HG02571 (cell line): ENCODE data around the gene PRKG1.
"Not testable (repeated sequence)": the region's sequence is repeated elsewhere in the genome, so short reads cannot be mapped to it uniquely, and the experiment has no call there.

ENCODE experiments used
- ATAC-seq: cut with Tn5 transposase; IDR thresholded peaks from one replicate; pipeline ENCODE4 v1.9.1; 2021; ENCODE audit warnings: mild to moderate bottlenecking, moderate library complexity; ENCODE audit not compliant: unreplicated experiment

Gene PRKG1

DNA sequence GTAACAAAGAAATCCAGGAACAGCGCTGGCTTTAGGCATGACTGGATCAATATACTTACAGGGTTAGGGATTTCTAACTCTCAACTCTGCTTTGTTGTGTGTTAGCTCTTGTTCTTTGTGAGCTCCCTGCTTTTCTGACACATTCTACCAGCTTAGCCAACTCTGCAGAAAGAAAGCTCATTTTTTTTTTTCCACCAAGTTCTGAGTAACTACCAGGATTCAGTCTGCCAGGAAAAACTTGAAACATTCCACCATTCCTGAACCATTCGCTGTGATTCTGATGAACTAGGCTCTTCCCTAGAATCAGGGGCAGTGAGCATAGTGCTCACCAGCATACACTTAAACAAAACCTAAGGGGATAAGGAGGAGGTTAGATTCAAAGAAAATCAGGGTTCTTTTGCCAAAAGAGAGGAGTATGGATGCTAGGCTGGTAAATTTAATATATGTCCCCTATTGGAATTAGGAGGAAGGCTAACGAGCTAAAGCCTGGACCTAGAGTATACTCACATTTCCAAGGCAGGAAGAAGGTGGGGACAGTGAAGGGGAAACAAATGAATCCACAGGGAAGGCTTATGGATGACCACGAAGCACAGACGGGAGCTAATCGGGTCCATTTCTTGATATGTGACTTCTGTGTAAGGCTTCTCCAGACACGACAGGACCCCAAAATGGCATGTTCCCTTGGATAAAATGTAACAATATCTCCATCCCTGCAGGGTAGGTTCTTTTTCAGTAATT lies 183.4 kb downstream of the PRKG1 start:
- ATAC-seq, result no peak

DNA sequence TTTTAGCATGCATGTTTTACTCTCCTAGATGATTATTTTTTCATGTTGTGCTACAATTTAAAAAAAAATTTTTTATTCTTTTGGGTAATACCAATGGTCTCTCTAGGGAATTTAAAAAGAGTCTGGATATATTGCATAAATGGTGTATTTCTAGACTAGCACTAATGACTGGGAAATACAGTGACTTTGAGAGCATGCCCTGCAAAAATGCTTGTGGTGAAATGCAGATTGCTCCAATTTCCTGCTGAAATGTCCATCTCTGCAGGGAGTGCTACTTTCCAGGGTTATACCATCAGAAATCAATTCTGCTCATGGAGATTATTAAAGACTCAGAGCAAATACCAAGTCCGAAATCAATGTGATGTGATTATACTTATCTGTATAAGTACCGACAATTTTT lies 186.1 kb downstream of the PRKG1 start:
- ATAC-seq, result no peak

DNA sequence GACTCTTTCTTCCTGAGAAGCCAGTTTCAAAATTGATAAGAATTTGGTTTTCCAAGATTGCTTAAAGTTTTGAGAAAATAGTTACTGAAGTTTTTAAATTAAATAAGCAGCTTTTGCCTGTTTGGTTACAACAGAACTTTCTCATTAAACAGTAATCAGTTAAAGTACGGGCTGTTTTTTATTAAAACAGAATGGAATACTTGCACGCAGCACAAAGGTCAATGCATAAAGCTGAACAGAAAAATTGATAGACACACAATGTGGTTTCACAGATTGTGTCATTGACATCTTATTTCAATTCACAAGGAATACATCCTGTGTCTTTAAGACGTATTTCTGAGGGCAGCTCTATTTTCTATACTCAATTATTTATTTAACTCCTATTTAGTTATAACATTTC lies 192.2 kb downstream of the PRKG1 start:
- ATAC-seq, result no peak

DNA sequence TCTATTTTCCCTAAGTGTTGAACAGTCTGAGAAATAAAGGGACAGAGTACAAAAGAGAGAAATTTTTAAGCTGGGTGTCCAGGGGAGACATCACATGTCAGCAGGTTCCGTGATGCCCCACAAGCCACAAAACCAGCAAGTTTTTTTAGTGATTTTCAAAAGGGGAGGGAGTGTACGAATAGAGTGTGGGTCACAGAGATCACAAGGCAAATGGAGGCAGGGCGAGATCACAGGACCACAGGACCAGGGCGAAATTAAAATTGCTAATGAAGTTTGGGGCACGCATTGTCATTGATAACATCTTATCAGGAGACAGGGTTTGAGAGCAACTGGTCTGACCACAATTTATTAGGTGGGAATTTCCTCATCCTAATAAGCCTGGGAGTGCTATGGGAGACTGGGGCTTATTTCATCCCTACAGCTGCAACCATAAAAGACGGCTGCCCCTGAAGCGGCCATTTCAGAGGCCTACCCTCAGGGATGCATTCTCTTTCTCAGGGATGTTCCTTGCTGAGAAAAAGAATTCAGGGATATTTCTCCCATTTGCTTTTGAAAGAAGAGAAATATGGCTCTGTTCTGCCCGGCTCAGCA lies 193.8 kb downstream of the PRKG1 start:
- ATAC-seq, result not testable (repeated sequence)

DNA sequence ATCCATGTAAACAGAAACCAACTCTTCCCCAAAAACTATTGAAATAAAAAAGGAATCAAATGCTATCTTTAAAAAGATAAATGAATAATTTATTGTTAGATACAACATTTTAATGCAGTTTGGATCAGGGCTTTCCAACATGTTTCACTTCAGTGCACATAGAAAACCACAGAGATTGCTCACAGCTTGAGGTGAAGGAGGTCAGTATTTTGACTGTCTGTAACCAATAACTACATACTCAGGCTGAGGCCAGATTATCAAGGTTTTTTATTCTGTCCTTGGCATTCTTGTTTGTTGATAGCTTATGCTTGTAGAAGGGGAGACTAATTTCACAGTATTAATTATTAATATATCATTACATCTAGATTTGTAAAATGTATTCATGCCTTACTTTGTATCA lies 195.5 kb downstream of the PRKG1 start:
- ATAC-seq, result no peak

DNA sequence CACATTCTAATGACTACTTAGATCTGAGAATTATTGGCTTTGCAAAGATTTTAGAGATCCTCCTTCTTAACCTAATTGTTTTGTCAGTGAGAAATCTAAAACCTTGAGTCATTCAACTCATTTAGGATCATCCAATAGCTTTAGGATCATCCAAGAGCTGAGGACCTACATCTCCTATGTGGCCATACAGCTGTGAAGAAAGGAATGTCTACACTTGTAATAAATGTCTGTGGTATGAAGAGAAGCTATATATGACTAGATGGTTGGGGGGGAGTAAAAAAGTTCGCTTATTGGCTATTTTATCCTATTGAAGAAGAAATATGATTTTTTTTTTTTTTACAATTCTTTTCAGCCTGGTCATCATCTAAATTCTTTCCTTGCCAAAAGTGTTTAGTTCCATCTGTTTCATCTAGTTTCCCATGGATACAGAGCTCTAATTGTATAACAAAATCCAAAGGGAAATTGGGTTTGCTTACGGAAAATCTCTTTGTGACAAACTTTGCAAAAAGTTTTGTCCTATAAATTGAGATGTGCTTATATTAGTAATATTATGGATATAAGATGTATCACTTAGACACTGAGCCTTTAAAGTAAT lies 196.7 kb downstream of the PRKG1 start:
- no peak for ATAC-seq

DNA sequence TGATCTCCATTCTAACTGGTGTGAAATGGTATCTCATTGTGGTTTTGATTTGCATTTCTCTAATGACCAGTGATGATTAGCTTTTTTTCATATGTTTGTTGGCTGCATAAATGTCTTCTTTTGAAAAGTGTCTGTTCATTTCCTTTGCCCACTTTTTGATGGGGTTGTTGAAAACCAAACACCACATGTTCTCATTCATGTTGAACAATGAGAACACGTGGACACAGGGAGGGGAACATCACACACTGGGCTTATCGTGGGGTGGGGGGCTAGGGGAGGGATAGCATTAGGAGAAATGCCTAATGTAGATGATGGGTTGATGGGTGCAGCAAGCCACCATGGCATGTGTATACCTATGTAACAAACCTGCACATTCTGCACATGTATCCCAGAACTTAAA lies 197.8 kb downstream of the PRKG1 start:
- ATAC-seq, result not testable (repeated sequence)

DNA sequence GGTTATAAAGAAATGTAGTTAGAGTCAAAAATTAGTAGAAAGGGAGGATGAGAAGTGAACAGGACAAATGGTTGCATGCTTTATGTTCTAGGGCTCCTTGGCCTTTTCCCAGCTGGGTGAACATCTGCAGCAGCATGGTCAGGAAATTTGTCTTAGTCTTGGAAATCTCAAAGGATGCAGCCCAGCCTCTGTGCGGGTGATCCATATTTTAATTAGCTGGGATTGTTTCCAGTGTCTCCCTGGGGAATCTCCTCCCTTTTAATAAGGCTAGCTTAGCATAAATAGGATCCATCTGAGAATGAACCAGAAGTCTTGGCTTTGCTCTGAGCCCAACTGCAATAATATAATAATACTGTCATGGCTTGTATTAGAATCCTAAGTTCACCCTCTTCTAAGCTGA lies 198.3 kb downstream of the PRKG1 start:
- no peak for ATAC-seq

DNA sequence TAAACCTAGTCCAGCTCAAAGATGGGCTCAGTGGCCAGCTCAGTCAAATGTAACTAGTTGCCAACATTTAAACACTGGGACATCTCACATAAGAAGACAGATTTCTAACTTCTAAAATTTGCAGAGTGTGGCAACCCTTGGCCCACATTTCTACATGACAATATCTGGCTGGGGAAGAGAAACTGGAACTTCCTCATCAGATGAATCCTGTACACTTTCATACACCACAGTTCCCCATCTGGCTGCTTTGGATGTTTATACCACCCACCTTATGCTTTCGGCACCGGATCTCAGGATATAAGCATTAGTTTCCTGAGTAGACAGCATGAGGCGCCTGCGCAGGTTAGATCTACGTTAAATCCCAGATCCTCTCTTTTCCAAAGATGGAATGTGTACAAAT lies 199.3 kb downstream of the PRKG1 start:
- ATAC-seq, result no peak

DNA sequence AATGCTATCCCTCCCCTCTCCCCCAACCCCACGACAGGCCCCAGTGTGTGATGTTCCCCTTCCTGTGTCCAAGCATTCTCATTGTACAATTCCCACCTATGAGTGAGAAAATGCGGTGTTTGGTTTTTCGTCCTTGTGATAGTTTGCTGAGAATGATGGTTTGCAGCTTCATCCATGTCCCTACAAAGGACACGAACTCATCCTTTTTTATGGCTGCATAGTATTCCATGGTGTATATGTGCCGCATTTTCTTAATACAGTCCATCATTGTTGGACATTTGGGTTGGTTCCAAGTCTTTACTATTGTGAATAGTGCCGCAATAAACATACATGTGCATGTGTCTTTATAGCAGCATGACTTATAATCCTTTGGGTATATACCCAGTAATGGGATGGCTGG lies 201.8 kb downstream of the PRKG1 start:
- ATAC-seq, result not testable (repeated sequence)

DNA sequence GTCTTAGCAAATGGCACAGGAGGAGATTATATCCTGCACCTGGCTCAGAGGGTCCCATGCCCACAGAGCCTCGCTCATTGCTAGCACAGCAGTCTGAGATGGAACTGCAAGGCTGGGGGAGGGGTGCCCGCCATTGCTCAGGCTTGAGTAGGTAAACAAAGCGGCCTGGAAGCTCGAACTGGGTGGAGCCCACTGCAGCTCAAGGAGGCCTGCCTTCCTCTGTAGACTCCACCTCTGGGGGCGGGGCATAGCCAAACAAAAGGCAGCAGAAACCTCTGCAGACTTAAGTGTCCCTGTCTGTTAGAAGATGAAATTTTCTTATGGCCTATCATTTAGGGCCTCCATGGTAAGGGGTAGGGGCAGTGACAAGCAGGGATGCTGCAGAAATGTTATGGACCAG lies 207.1 kb downstream of the PRKG1 start:
- not testable (repeated sequence) for ATAC-seq

DNA sequence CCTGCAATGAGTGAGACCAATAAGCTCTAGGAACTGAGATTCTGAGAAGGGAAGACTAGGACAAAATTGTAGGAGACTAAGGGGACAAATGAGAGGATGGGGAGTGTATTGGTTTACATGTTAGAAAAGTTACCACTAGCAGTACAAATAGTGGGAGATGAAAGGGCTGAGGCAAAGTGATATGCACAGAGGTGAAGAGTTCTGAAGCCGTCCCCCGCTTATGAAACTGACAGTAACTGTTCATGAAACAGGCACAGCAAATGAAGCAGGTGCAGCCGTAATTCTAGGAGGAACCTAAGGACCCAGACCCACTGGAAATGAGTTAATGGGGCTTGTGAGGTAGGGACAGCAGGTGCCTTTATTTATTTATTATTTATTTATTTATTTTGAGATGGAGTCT lies 211.3 kb downstream of the PRKG1 start:
- ATAC-seq, result no peak

DNA sequence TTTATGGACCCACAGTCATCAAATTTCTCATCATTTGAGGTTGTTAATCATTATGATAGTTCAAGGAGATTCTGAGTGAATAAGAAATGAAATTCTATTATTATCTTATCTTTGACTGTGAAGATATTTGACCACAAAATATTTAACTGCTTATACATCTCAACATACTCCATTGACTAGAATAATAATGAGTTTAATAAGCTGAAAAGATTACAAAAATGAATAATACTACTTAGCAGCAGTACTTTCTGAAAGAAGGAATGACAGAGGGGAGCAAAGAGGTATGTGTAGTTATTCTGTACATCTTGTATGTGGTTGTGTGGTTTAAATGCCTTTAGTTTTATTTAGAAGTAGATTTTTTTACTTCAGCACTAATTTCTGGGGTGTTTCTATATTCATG lies 214.2 kb downstream of the PRKG1 start:
- ATAC-seq, result no peak

DNA sequence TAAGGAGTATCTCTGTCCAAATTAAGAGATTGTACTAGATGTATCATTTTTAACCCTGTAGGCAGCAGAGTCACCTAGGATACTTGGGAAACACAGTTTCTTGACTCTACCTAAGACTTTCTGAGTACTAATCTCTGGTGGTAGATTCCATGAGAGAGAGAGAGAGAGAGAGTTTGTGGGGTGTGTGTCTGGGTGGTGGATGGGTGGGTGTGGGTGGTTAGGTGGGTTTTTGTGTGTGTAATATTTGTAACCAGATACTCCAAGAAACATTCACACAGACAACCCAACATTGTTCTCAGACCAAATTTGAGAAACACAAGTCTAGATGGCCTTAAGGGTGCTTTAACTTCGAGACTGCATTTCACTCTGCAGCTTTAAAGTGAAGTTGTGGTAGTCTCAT lies 215.2 kb downstream of the PRKG1 start:
- ATAC-seq, result no peak

DNA sequence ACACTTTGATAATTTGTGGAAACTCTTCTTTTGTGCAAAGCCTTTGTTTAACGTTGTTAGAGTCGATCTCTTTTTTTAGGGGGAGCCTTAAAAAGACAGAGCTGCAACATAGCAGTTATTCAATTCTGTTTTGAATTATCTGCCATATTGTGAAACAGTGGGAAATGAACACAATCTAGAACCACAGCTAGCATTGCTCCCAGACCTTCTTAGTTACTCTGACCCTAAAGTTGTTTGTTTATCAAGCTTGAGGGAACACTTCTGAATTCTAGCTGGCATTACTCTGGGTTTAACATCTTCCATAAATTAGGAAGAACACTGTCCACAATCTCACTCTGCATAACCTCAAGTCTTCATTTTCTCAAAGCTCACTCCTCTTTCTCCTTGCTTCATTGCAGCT lies 217.7 kb downstream of the PRKG1 start:
- ATAC-seq, result no peak

DNA sequence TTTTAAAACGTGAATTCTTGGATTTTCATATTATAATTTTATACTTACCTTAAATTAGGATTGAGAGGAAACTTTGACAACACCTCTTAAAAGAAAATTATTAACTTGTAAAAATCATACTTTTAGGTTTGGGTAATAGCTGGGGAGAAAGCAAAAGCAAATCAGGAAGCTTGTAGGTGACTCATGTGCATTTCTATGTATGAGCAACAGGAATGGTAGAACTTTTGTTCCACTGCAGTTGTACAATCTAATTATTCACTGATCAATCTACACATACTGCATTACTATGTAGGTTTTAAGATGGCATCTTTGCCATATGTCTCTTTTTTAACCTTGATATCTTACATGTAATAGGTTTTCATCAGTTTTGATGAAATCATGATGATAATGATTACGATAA lies 223.2 kb downstream of the PRKG1 start:
- ATAC-seq, result no peak

DNA sequence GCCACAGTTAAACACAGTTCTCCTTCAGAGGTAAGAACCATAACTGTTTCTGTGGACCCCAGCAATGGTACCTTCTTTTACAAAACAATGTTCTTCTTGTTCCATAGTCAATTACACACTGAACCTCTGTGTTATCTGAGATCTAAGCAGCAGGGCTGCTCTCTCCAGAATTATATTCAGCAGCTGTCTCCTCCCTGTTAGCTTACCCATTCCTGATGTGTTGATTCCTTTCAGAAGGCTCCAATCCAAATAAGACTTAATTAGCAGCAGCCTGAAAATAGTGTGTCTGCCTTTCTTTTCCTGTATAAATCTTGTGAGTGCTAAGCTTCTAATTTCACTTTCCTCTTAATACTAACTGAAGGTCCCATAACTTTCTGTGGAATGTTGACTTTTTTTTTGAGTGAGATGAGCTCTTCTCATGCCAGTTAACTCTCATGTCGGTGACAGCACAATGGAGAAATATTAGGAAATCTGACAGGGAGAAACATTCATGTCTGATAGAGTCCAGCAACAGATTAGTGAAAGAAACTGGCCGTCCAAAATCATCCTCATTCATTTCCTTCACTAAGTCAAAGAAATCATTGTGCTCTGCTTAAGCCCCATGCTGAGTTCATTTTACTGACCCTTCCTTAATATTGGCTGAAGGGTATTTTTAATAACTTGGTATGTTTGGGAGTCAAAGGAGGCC lies 226.5 kb downstream of the PRKG1 start:
- no peak for ATAC-seq

DNA sequence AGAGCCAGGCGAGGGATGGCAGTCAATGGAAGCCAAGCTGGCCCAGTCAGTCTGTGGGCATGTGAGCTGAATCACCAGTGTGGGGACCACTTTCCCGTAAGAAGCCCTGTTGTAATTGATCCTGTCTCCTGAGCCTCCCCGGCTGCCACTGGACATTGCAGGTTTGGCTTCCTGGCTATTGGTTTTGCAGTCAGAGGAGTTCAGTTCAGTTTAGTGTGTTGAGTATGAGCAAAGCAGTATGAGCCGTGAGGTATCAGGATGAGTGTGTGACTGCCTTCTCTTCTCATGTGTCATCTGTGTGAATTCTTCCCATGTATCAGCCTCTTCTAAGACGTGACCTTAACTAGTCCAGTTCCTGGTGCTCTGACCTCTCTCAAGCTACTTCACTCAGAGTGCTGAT lies 227.4 kb downstream of the PRKG1 start:
- ATAC-seq, result no peak

DNA sequence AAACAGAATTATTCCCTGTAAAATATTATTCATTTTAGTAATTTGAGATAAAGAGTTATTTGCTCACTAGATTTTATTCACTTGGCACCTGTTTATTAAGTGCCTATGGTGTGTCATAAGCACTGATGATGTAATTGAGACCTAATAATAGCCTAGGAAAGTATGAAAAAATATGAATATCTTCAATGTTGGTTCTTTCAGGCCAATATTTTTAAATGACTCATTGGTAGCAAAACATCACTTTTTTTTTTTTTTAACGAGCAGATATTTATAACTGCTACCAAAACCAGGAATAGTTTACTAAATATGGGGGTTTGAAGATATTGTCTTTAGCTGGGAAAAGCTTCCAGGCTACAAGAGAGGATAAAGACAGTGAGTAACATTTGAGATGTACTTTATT lies 228.0 kb downstream of the PRKG1 start:
- ATAC-seq, result no peak

DNA sequence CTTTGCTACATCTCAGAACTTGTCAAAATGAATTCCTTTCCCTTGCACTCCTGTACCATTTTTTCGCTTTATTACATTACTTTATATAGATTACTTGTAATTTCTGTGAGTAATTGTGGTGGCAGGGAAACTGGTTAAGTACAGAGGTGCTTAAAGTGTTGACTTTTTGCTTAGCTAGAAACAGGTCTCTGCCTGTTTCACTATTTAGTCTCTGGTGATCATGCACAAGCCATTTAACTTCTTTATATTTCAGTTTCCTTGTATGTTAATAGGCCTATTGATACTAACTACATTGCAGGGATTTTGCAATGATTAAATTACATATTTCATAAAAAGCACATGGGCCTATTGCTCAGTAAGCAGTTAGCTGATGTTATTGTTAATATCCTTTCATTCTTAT lies 233.8 kb downstream of the PRKG1 start:
- ATAC-seq, result no peak

DNA sequence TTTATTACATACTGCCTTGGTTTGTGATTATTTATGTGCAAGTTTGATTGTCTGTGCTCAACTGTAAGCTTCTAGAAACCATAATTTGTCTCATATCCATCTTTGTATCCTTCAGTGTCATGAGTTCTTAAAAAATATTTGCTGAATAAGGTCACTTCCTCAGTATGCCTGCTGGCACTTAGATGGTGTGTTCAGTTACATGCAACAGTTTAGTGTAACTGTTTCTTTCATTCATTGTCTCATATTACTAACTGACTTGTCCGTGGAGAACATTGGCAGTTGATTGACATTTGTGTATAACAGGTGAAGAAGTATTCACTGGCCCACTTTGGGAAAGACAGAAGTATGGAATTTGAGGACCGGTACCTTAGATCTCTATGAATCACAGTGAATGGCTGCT lies 236.9 kb downstream of the PRKG1 start:
- no peak for ATAC-seq

DNA sequence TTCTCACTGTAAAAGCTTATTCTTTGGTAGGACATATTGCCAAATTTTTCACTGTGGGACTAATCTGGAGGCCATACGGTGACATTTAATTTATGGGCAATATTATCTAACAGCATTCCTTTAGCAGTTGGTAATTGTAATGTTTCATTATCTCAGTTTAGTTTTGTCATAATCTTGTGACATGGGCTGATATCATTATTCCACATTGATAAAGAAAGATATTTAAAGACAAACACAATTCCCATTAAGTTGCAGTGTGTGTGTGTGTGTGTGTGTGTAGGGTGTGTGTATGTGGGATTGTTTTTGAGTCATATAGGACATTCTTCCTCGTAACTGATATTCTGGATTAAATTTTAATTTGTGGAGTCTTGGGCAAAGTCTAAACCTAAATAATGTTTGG lies 238.5 kb downstream of the PRKG1 start:
- no peak for ATAC-seq
